ENCODE data around the gene NXNL2.
A peak's percentile ranks its signal among the peaks of the same experiment; 100 is the strongest.

NXNL2 gene

DNA sequence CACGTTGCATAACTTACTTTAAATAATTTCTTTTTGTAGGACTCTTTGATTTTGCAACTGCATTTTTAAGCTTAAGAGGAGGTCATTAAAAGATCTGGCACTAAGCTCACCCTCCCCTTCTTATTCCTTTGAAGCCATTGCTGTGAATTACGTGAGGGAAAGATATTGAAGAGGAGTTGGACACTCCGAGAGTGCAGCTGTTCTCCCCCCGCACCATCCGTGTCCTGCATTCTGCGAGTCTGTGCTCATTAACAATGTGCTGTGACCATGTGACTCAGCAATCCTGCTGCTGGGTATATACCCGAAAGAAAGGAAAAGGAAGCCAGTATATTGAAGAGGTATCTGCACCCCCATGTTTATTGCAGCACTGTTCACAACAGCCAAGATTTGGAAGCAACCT, 40.0 kb downstream of the NXNL2 start:
- DNase-seq, result no peak
- H3K4me1 Mint-ChIP-seq, result peaks cover 17% of the 10 kb centered on the region
- H3K36me3 Mint-ChIP-seq (ENCODE audit: low read depth), result no peaks in the 10 kb centered on the region
- H3K4me3 Mint-ChIP-seq, result no peak overlapping the region
- TF ChIP-seq, protein P1, sequence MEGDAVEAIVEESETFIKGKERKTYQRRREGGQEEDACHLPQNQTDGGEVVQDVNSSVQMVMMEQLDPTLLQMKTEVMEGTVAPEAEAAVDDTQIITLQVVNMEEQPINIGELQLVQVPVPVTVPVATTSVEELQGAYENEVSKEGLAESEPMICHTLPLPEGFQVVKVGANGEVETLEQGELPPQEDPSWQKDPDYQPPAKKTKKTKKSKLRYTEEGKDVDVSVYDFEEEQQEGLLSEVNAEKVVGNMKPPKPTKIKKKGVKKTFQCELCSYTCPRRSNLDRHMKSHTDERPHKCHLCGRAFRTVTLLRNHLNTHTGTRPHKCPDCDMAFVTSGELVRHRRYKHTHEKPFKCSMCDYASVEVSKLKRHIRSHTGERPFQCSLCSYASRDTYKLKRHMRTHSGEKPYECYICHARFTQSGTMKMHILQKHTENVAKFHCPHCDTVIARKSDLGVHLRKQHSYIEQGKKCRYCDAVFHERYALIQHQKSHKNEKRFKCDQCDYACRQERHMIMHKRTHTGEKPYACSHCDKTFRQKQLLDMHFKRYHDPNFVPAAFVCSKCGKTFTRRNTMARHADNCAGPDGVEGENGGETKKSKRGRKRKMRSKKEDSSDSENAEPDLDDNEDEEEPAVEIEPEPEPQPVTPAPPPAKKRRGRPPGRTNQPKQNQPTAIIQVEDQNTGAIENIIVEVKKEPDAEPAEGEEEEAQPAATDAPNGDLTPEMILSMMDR (IDR thresholded peaks at IDR 0.05), result no peak
- no peak overlapping the region for H3K27ac Mint-ChIP-seq
- peaks cover 22% of the 10 kb centered on the region for H3K27me3 Mint-ChIP-seq (ENCODE audit: low read depth, poor library complexity)
- H3K9me3 Mint-ChIP-seq, result no peaks in the 10 kb centered on the region

DNA sequence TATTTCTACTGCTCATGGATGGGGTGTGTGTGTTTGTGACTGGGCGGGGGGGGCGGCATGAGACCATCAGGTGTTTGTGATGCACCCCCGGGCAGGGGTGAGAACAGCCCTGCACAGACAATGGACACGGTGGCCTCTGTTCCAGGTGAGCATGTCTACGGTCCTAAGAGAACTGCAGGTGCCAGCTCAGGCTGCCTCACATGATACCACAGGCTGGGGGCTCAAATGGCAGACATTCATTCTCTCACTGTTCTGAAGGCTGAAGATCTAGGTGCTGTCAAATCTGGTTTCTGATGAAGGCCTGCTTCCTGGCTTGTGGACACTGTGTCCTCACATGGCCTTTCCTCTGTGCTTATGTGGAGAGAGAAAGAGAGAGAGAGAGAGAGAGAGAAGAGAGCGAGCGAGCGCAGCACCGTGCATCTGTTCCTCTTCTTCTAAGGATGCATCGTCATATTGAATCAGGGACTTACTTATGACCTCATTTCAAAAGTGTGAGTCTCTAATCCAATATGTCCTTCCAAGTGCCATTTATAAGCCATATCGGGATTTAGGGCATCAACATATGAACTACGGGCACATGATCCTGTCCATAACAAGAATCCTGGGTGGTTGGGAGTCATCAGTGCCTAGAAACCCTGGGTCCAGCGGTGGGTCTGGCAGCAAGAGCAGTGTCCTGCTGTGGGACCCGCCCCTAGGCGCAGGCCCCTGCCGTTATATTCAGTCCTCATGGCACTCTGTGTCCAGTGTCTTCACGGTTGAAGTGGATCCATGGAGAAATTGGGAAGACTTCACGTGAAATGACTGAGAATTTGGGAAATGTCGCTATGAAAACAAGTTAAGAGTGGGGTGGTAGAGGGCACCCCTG, 42.5 kb downstream of the NXNL2 start:
- no peak for DNase-seq
- Mint-ChIP-seq H3K4me3 (no peak overlapping the region), H3K36me3 (ENCODE audit: low read depth) (no peaks in the 10 kb centered on the region), H3K4me1 (peaks cover 17% of the 10 kb centered on the region), H3K27me3 (ENCODE audit: low read depth, poor library complexity) (peaks cover 28% of the 10 kb centered on the region), H3K27ac (no peak overlapping the region), H3K9me3 (no peaks in the 10 kb centered on the region)
- TF ChIP-seq, protein P1 (IDR thresholded peaks at IDR 0.05), result no peak

DNA sequence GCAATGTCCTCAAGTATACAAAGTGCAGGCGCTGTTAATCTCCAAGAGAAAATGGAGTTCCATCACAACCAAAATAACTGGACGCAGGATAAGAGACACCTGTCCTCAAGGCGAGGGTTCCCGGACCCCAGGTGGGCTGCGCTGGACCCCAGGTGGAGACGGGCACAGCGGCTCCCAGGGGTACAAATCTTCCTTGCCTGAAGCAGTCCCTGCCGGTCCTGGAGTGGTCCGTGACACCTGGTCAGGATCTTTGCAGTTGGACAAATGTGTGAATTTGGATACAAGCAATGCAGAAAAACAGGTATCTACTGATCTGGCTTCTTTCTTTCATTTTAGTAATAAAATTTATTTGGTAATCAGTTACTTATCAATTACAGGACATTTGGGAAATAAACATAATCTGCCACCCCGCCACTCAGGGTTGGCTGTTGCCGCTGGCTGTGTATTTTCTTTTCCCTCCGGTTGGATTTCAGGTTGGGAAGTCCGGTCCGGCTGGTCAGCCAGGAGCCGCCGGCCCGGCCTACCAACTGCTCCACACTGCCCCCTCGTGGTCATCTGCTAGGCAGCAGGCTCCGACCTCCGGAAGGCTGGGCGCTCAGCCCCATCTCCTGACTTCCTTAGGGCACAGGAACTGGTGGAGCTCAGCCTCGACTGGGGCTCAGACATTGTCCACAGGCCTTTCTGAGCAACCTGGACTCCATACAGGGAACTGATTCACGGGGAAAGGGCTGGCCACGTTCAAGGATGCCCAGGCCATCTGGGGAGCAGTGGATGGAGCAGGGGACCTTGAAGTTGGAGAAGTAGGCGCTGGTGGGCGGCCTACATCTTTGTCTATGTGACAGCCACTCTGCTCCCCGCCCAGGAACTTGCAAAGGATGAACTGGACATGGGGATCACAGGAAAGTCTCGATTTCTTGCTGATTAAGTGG, 43.4 kb downstream of the NXNL2 start:
- Mint-ChIP-seq H3K27ac (no peak overlapping the region), H3K9me3 (peaks cover 4% of the 10 kb centered on the region), H3K36me3 (ENCODE audit: low read depth) (no peaks in the 10 kb centered on the region), H3K27me3 (ENCODE audit: low read depth, poor library complexity) (peaks cover 28% of the 10 kb centered on the region), H3K4me3 (no peak overlapping the region), H3K4me1 (peaks cover 17% of the 10 kb centered on the region)
- DNase-seq, result peak; percentile 94
- TF ChIP-seq, protein P1 (IDR thresholded peaks at IDR 0.05), result peak; percentile 96

DNA sequence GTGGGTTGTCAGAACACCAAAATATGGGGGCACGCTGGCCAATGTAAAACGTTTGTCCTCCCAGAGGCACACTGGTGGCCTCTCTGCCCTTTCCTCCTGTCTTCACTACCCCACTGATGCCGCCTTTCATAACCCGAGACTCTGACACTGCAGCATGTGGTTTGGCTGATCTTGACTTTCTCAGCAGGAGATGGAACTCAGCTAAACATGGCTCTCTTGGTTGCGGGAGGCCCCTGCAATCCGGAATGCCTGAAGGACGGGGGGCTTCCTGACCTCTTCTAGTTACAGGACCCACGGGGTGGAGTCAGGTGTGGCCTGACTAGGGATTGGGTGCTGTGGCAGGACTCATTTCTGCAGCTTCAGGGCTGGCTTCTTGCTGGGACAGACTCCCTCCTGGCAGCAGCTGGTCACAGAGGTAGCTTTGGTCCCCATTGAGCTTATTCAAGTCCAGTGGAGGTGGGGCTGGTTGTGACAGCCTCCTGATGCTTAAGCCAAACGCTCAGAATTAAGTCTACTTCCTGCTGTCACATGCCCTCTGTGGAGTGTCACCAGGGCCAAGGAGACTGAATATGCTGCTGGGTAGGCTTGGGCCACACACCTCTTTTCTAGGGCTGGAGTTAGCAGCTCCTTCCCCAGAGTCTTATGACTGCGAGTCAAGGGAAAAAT, 44.2 kb downstream of the NXNL2 start:
- Mint-ChIP-seq H3K27ac (no peak overlapping the region), H3K4me1 (peaks cover 16% of the 10 kb centered on the region), H3K27me3 (ENCODE audit: low read depth, poor library complexity) (peaks cover 28% of the 10 kb centered on the region), H3K4me3 (no peak overlapping the region), H3K9me3 (peaks cover 7% of the 10 kb centered on the region), H3K36me3 (ENCODE audit: low read depth) (no peaks in the 10 kb centered on the region)
- no peak for DNase-seq
- TF ChIP-seq, protein P1 (IDR thresholded peaks at IDR 0.05), result no peak

DNA sequence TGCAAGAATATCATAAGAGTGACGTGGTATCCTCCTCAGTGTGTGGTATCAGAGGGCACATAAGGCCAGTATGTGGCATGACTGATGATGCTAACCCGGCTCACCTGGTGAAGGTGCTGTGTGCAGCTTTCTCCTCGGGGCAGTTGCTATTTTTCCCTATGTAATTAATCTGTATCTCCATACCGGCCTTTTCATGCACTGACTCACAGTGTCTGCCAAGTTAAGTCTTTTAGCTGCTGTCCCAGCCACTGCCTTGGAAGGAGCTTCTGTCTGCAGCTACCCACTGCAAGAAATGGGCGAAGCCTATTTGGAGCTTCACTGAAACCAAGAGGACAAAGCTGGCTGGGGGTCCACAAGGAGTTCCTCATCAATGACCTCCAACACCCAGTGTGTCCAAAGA, 46.0 kb downstream of the NXNL2 start:
- peaks cover 27% of the 10 kb centered on the region for H3K27me3 Mint-ChIP-seq (ENCODE audit: low read depth, poor library complexity)
- no peak overlapping the region for H3K4me3 Mint-ChIP-seq
- H3K27ac Mint-ChIP-seq, result no peak overlapping the region
- TF ChIP-seq, protein P1 (IDR thresholded peaks at IDR 0.05), result no peak
- H3K4me1 Mint-ChIP-seq, result peaks cover 7% of the 10 kb centered on the region
- no peaks in the 10 kb centered on the region for H3K36me3 Mint-ChIP-seq (ENCODE audit: low read depth)
- H3K9me3 Mint-ChIP-seq, result peaks cover 7% of the 10 kb centered on the region
- no peak for DNase-seq

Data from nephron progenitor cell (in vitro differentiated cells).